ENCODE results near the gene SPDYE11. TPM values are rescaled to one million over a fixed set of nuclear protein-coding genes. Genes with fewer than 3 reads are reported as not detected.
"Not testable (repeated sequence)": the region's sequence is repeated elsewhere in the genome, so short reads cannot be mapped to it uniquely, and the experiment has no call there.

SPDYE11 gene, protein sequence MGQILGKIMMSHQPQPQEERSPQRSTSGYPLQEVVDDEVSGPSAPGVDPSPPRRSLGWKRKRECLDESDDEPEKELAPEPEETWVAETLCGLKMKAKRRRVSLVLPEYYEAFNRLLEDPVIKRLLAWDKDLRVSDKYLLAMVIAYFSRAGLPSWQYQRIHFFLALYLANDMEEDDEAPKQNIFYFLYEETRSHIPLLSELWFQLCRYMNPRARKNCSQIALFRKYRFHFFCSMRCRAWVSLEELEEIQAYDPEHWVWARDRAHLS
- total RNA-seq (2014; rRNA removed; shearing (Covaris generic)) (not detected in 2 replicates), total RNA-seq (2022) (not detected in 2 replicates), Bru-seq, nascent RNA (not detected), BruChase-seq, experiment 1, labeled RNA remaining after a 6-hour chase (not detected), BruChase-seq, experiment 2, labeled RNA remaining after a 2-hour chase (not detected)
- long read RNA-seq, partial matches to known transcripts: 0 of 8 reads
- long read RNA-seq, other reads (novel, unspliced or antisense): 8 of 8 reads

GRCh38 chr7:73057811-73058210 lies at the start of gene SPDYE11:
TSS of gene SPDYE11 (minus strand) at chr7:73057911. CDS start at chr7:73056111, 1,800 bp downstream.
- H3K79me2 ChIP-seq (ENCODE audit: insufficient read depth, low read depth, low read length); H3K4me2 ChIP-seq (ENCODE audit: low read length); H3K36me3 ChIP-seq (ENCODE audit: insufficient read depth, low read length); intact Hi-C loops (cut with micrococcal nuclease; ENCODE audit: unreplicated experiment); H3K9me3 ChIP-seq (ENCODE audit: low read length); H4K20me1 ChIP-seq (ENCODE audit: insufficient read depth, low read length); H3K27ac ChIP-seq (ENCODE audit: low read depth, low read length, poor library complexity, severe bottlenecking); H2AFZ ChIP-seq (ENCODE audit: low read length); DNase-seq (ENCODE audit: low spot score); BruUV-seq (replicated peaks); H3K4me1 ChIP-seq (ENCODE audit: insufficient read depth, low read length, poor library complexity, severe bottlenecking); H3K4me3 ChIP-seq (ENCODE audit: low read depth, low read length, poor library complexity, severe bottlenecking); H3K9me2 ChIP-seq (ENCODE audit: insufficient read depth, low read length); POLR2A ChIA-PET; CTCF ChIA-PET (ENCODE audit: unreplicated experiment): not testable (repeated sequence)

DNA sequence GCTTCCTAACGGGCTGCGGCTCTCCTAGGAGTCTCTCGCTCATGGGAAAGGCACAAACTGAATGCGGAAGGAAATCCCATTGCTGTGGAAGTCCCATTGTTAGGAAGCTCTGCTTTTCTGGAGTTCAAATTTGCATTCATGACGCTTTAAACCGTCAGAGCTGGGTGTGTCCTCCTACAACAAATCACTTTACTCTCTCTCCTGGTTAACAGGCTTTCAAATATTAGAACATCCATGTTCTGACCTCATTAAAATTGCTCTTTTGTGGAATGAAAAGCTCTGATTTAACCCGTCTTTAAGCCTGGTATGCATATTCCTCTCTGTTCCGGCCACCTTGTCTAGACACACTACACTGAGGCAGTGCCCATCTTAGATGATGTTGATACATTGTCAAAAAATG lies 28.2 kb upstream of the SPDYE11 start, which contains the start of gene SPDYE9:
Gene SPDYE9, minus strand, starts transcription at position 101 of the 400 bp plus-strand sequence. CDS start 1,800 bp downstream, outside the sequence.
- H3K4me3 ChIP-seq (ENCODE audit: low read depth, low read length, poor library complexity, severe bottlenecking); H3K4me2 ChIP-seq (ENCODE audit: low read length); H3K79me2 ChIP-seq (ENCODE audit: insufficient read depth, low read depth, low read length); H2AFZ ChIP-seq (ENCODE audit: low read length); H3K9me3 ChIP-seq (ENCODE audit: low read length); BruUV-seq (replicated peaks); H3K27ac ChIP-seq (ENCODE audit: low read depth, low read length, poor library complexity, severe bottlenecking); intact Hi-C loops (cut with micrococcal nuclease; ENCODE audit: unreplicated experiment); H4K20me1 ChIP-seq (ENCODE audit: insufficient read depth, low read length); H3K36me3 ChIP-seq (ENCODE audit: insufficient read depth, low read length); H3K9me2 ChIP-seq (ENCODE audit: insufficient read depth, low read length); POLR2A ChIA-PET; DNase-seq (ENCODE audit: low spot score); CTCF ChIA-PET (ENCODE audit: unreplicated experiment); H3K4me1 ChIP-seq (ENCODE audit: insufficient read depth, low read length, poor library complexity, severe bottlenecking): not testable (repeated sequence)

DNA sequence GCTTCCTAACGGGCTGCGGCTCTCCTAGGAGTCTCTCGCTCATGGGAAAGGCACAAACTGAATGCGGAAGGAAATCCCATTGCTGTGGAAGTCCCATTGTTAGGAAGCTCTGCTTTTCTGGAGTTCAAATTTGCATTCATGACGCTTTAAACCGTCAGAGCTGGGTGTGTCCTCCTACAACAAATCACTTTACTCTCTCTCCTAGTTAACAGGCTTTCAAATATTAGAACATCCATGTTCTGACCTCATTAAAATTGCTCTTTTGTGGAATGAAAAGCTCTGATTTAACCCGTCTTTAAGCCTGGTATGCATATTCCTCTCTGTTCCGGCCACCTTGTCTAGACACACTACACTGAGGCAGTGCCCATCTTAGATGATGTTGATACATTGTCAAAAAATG lies 28.0 kb downstream of the SPDYE11 start, which contains the start of gene SPDYE8:
Gene SPDYE8, minus strand, starts transcription at position 101 of the 400 bp plus-strand sequence. CDS start 1,800 bp downstream, outside the sequence.
- intact Hi-C loops (cut with micrococcal nuclease; ENCODE audit: unreplicated experiment); H3K4me1 ChIP-seq (ENCODE audit: insufficient read depth, low read length, poor library complexity, severe bottlenecking); H3K36me3 ChIP-seq (ENCODE audit: insufficient read depth, low read length); H3K79me2 ChIP-seq (ENCODE audit: insufficient read depth, low read depth, low read length); H3K4me2 ChIP-seq (ENCODE audit: low read length); H3K27ac ChIP-seq (ENCODE audit: low read depth, low read length, poor library complexity, severe bottlenecking); H3K4me3 ChIP-seq (ENCODE audit: low read depth, low read length, poor library complexity, severe bottlenecking); H3K9me2 ChIP-seq (ENCODE audit: insufficient read depth, low read length); CTCF ChIA-PET (ENCODE audit: unreplicated experiment); H2AFZ ChIP-seq (ENCODE audit: low read length); DNase-seq (ENCODE audit: low spot score); POLR2A ChIA-PET; BruUV-seq (replicated peaks); H3K9me3 ChIP-seq (ENCODE audit: low read length); H4K20me1 ChIP-seq (ENCODE audit: insufficient read depth, low read length): not testable (repeated sequence)

- CTCF ChIA-PET (ENCODE audit: unreplicated experiment); H3K27ac ChIP-seq (ENCODE audit: low read depth, low read length, poor library complexity, severe bottlenecking); H2AFZ ChIP-seq (ENCODE audit: low read length); intact Hi-C loops (cut with micrococcal nuclease; ENCODE audit: unreplicated experiment); BruUV-seq (replicated peaks); H3K4me1 ChIP-seq (ENCODE audit: insufficient read depth, low read length, poor library complexity, severe bottlenecking); H3K79me2 ChIP-seq (ENCODE audit: insufficient read depth, low read depth, low read length); H4K20me1 ChIP-seq (ENCODE audit: insufficient read depth, low read length); POLR2A ChIA-PET; H3K36me3 ChIP-seq (ENCODE audit: insufficient read depth, low read length); H3K9me3 ChIP-seq (ENCODE audit: low read length); H3K9me2 ChIP-seq (ENCODE audit: insufficient read depth, low read length): not testable (repeated sequence)
- peak; percentile 0 for DNase-seq (ENCODE audit: low spot score)
- peak overlapping the region; percentile 65 for H3K4me3 ChIP-seq (ENCODE audit: low read depth, low read length, poor library complexity, severe bottlenecking)
- H3K4me2 ChIP-seq (ENCODE audit: low read length): peak overlapping the region; percentile 67
These were observed 51.2 kb downstream of the SPDYE11 start for GRCh38 chr7:73006491-73006890.

DNA sequence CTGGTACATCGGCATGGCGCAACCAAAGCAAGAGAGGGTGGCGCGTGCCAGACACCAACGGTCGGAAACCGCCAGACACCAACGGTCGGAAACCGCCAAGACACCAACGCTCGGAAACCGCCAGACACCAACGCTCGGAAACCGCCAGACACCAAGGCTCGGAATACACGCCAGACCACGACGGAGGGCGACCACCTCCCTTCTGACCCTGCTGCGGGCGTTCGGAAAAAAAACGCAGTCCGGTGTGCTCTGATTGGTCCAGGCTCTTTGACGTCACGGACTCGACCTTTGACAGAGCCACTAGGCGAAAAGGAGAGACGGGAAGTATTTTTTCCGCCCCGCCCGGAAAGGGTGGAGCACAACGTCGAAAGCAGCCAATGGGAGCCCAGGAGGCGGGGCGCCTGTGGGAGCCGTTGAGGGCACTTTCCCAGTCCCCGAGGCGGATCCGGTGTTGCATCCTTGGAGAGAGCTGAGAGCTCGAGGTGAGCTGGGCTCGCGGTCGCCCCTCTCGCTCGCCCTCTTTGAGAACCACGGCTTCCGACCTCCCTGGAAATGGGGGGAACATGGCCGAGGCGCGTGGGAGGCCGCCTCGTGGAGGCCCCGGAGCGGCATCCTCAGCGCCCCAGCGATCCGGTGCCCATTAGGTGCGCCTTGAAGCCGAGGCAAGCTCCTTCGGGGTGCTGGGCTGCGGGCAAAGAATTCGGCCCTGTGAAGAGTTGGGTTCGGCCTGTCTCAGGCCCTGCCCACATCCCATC lies 51.8 kb downstream of the SPDYE11 start:
- Histone ChIP-seq H3K27ac (ENCODE audit: low read depth, low read length, poor library complexity, severe bottlenecking) (peak overlapping the region; percentile 76), H3K4me3 (ENCODE audit: low read depth, low read length, poor library complexity, severe bottlenecking) (peak overlapping the region; percentile 71), H3K4me2 (ENCODE audit: low read length) (peak overlapping the region; percentile 39; the same call in 1 of the 2 replicates)
- POLR2A ChIA-PET; CTCF ChIA-PET (ENCODE audit: unreplicated experiment); H4K20me1 ChIP-seq (ENCODE audit: insufficient read depth, low read length); H3K9me3 ChIP-seq (ENCODE audit: low read length); BruUV-seq (replicated peaks); H3K9me2 ChIP-seq (ENCODE audit: insufficient read depth, low read length); H3K79me2 ChIP-seq (ENCODE audit: insufficient read depth, low read depth, low read length); H2AFZ ChIP-seq (ENCODE audit: low read length); H3K4me1 ChIP-seq (ENCODE audit: insufficient read depth, low read length, poor library complexity, severe bottlenecking); H3K36me3 ChIP-seq (ENCODE audit: insufficient read depth, low read length); intact Hi-C loops (cut with micrococcal nuclease; ENCODE audit: unreplicated experiment): not testable (repeated sequence)
- peak; percentile 92 for DNase-seq (ENCODE audit: low spot score)

GRCh38 chr7:73005356-73005692 lies 52.4 kb downstream of the SPDYE11 start:
- TSS peak; percentile 94 for BruUV-seq (replicated peaks)
- intact Hi-C loops (cut with micrococcal nuclease; ENCODE audit: unreplicated experiment); H2AFZ ChIP-seq (ENCODE audit: low read length); H4K20me1 ChIP-seq (ENCODE audit: insufficient read depth, low read length); H3K9me3 ChIP-seq (ENCODE audit: low read length); H3K36me3 ChIP-seq (ENCODE audit: insufficient read depth, low read length); H3K4me1 ChIP-seq (ENCODE audit: insufficient read depth, low read length, poor library complexity, severe bottlenecking); CTCF ChIA-PET (ENCODE audit: unreplicated experiment); POLR2A ChIA-PET; H3K9me2 ChIP-seq (ENCODE audit: insufficient read depth, low read length); H3K79me2 ChIP-seq (ENCODE audit: insufficient read depth, low read depth, low read length); DNase-seq (ENCODE audit: low spot score): not testable (repeated sequence)
- peak overlapping the region; percentile 39; the same call in 1 of the 2 replicates for H3K4me2 ChIP-seq (ENCODE audit: low read length)
- H3K27ac ChIP-seq (ENCODE audit: low read depth, low read length, poor library complexity, severe bottlenecking): peak overlapping the region; percentile 76
- peak overlapping the region; percentile 71 for H3K4me3 ChIP-seq (ENCODE audit: low read depth, low read length, poor library complexity, severe bottlenecking)
